GM19043 (cell line): Measurements from ENCODE around the gene TMEM117.

Experiments
- ATAC-seq: cut with Tn5 transposase; IDR thresholded peaks from one replicate; pipeline ENCODE4 v1.9.1; 2021; ENCODE audit warnings: low read depth; ENCODE audit not compliant: unreplicated experiment

The TMEM117 gene

GRCh38 chr12:44258246-44258645, 422.4 kb downstream of the TMEM117 start:
- ATAC-seq = no peak

GRCh38 chr12:44259890-44260289, 424.0 kb downstream of the TMEM117 start:
- no peak for ATAC-seq

GRCh38 chr12:44260581-44260980, 424.7 kb downstream of the TMEM117 start:
- ATAC-seq = no peak

- ATAC-seq = no peak
Measured at GRCh38 chr12:44285321-44285960, 449.6 kb downstream of the TMEM117 start.

GRCh38 chr12:44286336-44286735, 450.5 kb downstream of the TMEM117 start:
- ATAC-seq = peak; percentile 66

GRCh38 chr12:44286821-44287505, 451.1 kb downstream of the TMEM117 start:
- ATAC-seq = no peak

- ATAC-seq = no peak
Measured at GRCh38 chr12:44287545-44287944, 451.7 kb downstream of the TMEM117 start.

- peak; percentile 89 for ATAC-seq
Measured at GRCh38 chr12:44294649-44295048, 458.8 kb downstream of the TMEM117 start.

- ATAC-seq = no peak
Measured at GRCh38 chr12:44295958-44296623, 460.2 kb downstream of the TMEM117 start.

GRCh38 chr12:44296624-44297197, 460.8 kb downstream of the TMEM117 start:
- ATAC-seq = no peak

GRCh38 chr12:44299524-44299923, 463.6 kb downstream of the TMEM117 start:
- ATAC-seq = no peak

GRCh38 chr12:44307506-44308168, 471.8 kb downstream of the TMEM117 start:
- ATAC-seq = no peak

GRCh38 chr12:44313188-44313587, 477.3 kb downstream of the TMEM117 start:
- ATAC-seq = no peak

- ATAC-seq = no peak
Measured at GRCh38 chr12:44314007-44314500, 478.2 kb downstream of the TMEM117 start.

- peak; percentile 84 for ATAC-seq
Measured at GRCh38 chr12:44317651-44318126, 481.8 kb downstream of the TMEM117 start.

- no peak for ATAC-seq
Measured at GRCh38 chr12:44331269-44331668, 495.4 kb downstream of the TMEM117 start.

GRCh38 chr12:44334347-44334746, 498.5 kb downstream of the TMEM117 start:
- ATAC-seq = no peak

- no peak for ATAC-seq
Measured at GRCh38 chr12:44335030-44335429, 499.1 kb downstream of the TMEM117 start.

- ATAC-seq = no peak
Measured at GRCh38 chr12:44336577-44336976, 500.7 kb downstream of the TMEM117 start.

- ATAC-seq = no peak
Measured at GRCh38 chr12:44342371-44342770, 506.5 kb downstream of the TMEM117 start.

- no peak for ATAC-seq
Measured at GRCh38 chr12:44347145-44347544, 511.3 kb downstream of the TMEM117 start.
